Activated B cell treated with CpG ODN at 0.5 μM for 24 hours (primary cell): ENCODE results near the gene GRIP1. TPM values are rescaled to one million over a fixed set of nuclear protein-coding genes. Genes with fewer than 3 reads are reported as not detected.
A peak's percentile ranks its signal among the peaks of the same experiment; 100 is the strongest.

ENCODE experiments used
- ATAC-seq: fragments of 200-7000 bp; cut with Tn5 transposase; one replicate; pipeline ENCODE4 v1.10.0; 2021; ENCODE audit warnings: low read depth, mild to moderate bottlenecking, moderate library complexity
- CTCF ChIA-PET: fragments of 350-600 bp; sonication (Branson Sonifier 250); formaldehyde crosslinking; loops from one replicate; lab custom pipeline; 2021; ENCODE audit warnings: antibody characterized with exemption; lab: Charles Lee
- POLR2A ChIA-PET: fragments of 350-600 bp; sonication (Branson Sonifier 250); formaldehyde crosslinking; loops from one replicate; lab custom pipeline; 2021; ENCODE audit warnings: antibody characterized with exemption; lab: Charles Lee
- DNase-seq: peaks from one replicate; pipeline ENCODE4 v3.0.0; 2022
- H3K27ac Mint-ChIP-seq: one replicate; pipeline ENCODE4 v1.8.0; 2020; ENCODE audit warnings: mixed read lengths
- H3K27me3 Mint-ChIP-seq: one replicate; pipeline ENCODE4 v1.8.0; 2021; ENCODE audit warnings: mixed read lengths
- H3K36me3 Mint-ChIP-seq: one replicate; pipeline ENCODE4 v1.8.0; 2021; ENCODE audit warnings: low read depth, mixed read lengths
- H3K4me1 Mint-ChIP-seq: one replicate; pipeline ENCODE4 v1.8.0; 2021; ENCODE audit warnings: mixed read lengths
- H3K4me3 Mint-ChIP-seq: one replicate; pipeline ENCODE4 v1.8.0; 2020; ENCODE audit warnings: mild to moderate bottlenecking, mixed read lengths
- H3K9me3 Mint-ChIP-seq: one replicate; pipeline ENCODE4 v1.8.0; 2020; ENCODE audit warnings: mixed read lengths
- CTCF ChIP-seq: fragments of 200-600 bp; IDR thresholded peaks from one replicate; pipeline ENCODE4 v1.8.0; 2022; ENCODE audit warnings: antibody characterized with exemption, mild to moderate bottlenecking
- intact Hi-C: fragments of 100-400 bp; cut with micrococcal nuclease; formaldehyde crosslinking; loops from one replicate; pipeline ENCODE4 v1.15.1; 2024
- total RNA-seq: library from RNA; stranded (reverse); gene quantifications from 2 replicates; pipeline ENCODE4 v1.2.3, GENCODE V29; 2022

The GRIP1 gene
- 0.49 and 0.54 TPM in 2 replicates for total RNA-seq

- Mint-ChIP-seq H3K27ac (no peak within 1 kb of the TSS), H3K36me3 (no peaks in the 10 kb centered on the region), H3K9me3 (no peaks in the 10 kb centered on the region), H3K27me3 (no peaks in the 10 kb centered on the region), H3K4me1 (peaks cover 52% of the 10 kb centered on the region), H3K4me3 (no peak within 1 kb of the TSS)
- intact Hi-C loops, result no loop called here
- ChIA-PET POLR2A (interaction anchor here (0.6 kb wide), 1 partner anchor 1638 kb away, joined by 3 read pairs; no protein-coding TSS in a partner anchor), CTCF (no interaction called here)
- ATAC-seq (no peak), DNase-seq (no peak)
- no peak for TF ChIP-seq CTCF
Observed at GRCh38 chr12:66678338-66679275, at the start of gene GRIP1. TSS of gene GRIP1 (minus strand) at chr12:66679076. CDS start at chr12:66678904, 172 bp downstream.

- no peak for TF ChIP-seq CTCF
- ChIA-PET CTCF (no interaction called here), POLR2A (no interaction called here)
- intact Hi-C loops, result no loop called here
- ATAC-seq (no peak), DNase-seq (no peak)
- Mint-ChIP-seq H3K4me3 (peak overlapping the region; percentile 21), H3K9me3 (no peaks in the 10 kb centered on the region), H3K36me3 (no peaks in the 10 kb centered on the region), H3K4me1 (peaks cover 29% of the 10 kb centered on the region), H3K27me3 (no peaks in the 10 kb centered on the region), H3K27ac (peak overlapping the region; percentile 7)
Observed at GRCh38 chr12:66726556-66726955, 47.7 kb upstream of the GRIP1 start.

GRCh38 chr12:66725031-66725430 is 46.2 kb upstream of the GRIP1 start:
- POLR2A ChIA-PET, result no interaction called here

GRCh38 chr12:66724616-66725015 is 45.7 kb upstream of the GRIP1 start:
- no peaks in the 10 kb centered on the region for H3K9me3 Mint-ChIP-seq
- intact Hi-C loops, result no loop called here
- H3K36me3 Mint-ChIP-seq, result no peaks in the 10 kb centered on the region
- no peak for ATAC-seq
- H3K4me1 Mint-ChIP-seq, result peaks cover 29% of the 10 kb centered on the region
- no peak overlapping the region for H3K4me3 Mint-ChIP-seq
- ChIA-PET POLR2A (no interaction called here), CTCF (interaction anchor here (0.7 kb wide), 1 partner anchor 29 kb away, joined by 3 read pairs; no protein-coding TSS in a partner anchor)
- no peak for TF ChIP-seq CTCF
- H3K27me3 Mint-ChIP-seq, result no peaks in the 10 kb centered on the region
- H3K27ac Mint-ChIP-seq, result no peak overlapping the region
- no peak for DNase-seq

More at GRCh38 chr12:66725031-66725430, 46.2 kb upstream of the GRIP1 start:
- Mint-ChIP-seq H3K4me1 (peaks cover 29% of the 10 kb centered on the region), H3K4me3 (no peak overlapping the region), H3K27me3 (no peaks in the 10 kb centered on the region), H3K27ac (no peak overlapping the region), H3K9me3 (no peaks in the 10 kb centered on the region), H3K36me3 (no peaks in the 10 kb centered on the region)
- CTCF ChIA-PET, result interaction anchor here (0.7 kb wide), 1 partner anchor 30 kb away, joined by 3 read pairs; no protein-coding TSS in a partner anchor
- TF ChIP-seq CTCF, result no peak
- ATAC-seq (no peak), DNase-seq (no peak)
- intact Hi-C loops, result no loop called here

GRCh38 chr12:66724026-66724425 is 45.1 kb upstream of the GRIP1 start:
- Mint-ChIP-seq H3K27me3 (no peaks in the 10 kb centered on the region), H3K4me1 (peaks cover 29% of the 10 kb centered on the region)
- ATAC-seq, result no peak

More at GRCh38 chr12:66724026-66724425, 45.1 kb upstream of the GRIP1 start:
- no peaks in the 10 kb centered on the region for H3K36me3 Mint-ChIP-seq
- ChIA-PET POLR2A (no interaction called here), CTCF (interaction anchor here (2.5 kb wide), 1 partner anchor 15 kb away, joined by 7 read pairs; no protein-coding TSS in a partner anchor)
- no peak overlapping the region for H3K4me3 Mint-ChIP-seq
- intact Hi-C loops, result no loop called here
- H3K9me3 Mint-ChIP-seq, result no peaks in the 10 kb centered on the region
- TF ChIP-seq CTCF, result no peak
- DNase-seq, result no peak
- H3K27ac Mint-ChIP-seq, result no peak overlapping the region
